K562 (cell line): ENCODE data around the gene DYNC1I1. TPM values are rescaled to one million over a fixed set of nuclear protein-coding genes. Genes with fewer than 3 reads are reported as not detected.

Experiments
- ATAC-seq: fragments of 200-7000 bp; cut with Tn5 transposase; 3 replicates; pipeline ENCODE4 v1.9.1; 2020; ENCODE audit warnings: moderate library complexity
- BruUV-seq: library from RNA; stranded (reverse); fragments of 400-500 nt; replicated peaks from 2 replicates; lab custom pipeline; 2021; lab: Mats Ljungman, UMichigan
- CTCF ChIA-PET: fragments of 300-600 bp; formaldehyde crosslinking; extraction: SDS; loops from one replicate; lab custom pipeline; 2021; ENCODE audit warnings: low intra/inter-chr PET ratio; lab: Yijun Ruan, JAX
- POLR2A ChIA-PET: fragments of 300-600, 350-650 bp; sonication (Branson Sonifier 250); formaldehyde crosslinking; extraction: SDS; loops from one replicate; lab custom pipeline; 2021; ENCODE audit warnings: antibody characterized with exemption, inconsistent platforms; lab: Yijun Ruan, JAX
- DNase-seq, 4 experiments: peaks; one replicate each; pipeline versions ENCODE4 v3.0.0 to v3.0.0-alpha.2; 2011 to 2018; ENCODE audit warnings: low spot score in 3 of 4, mixed read lengths in 3 of 4; ENCODE audit errors: extremely low read depth in 1 of 4
- FAIRE-seq: peaks from 2 replicates; lab custom pipeline; 2011; peaks lifted over from hg19 to GRCh38; lab: Jason Lieb, UNC
- H2AFZ ChIP-seq: 2 replicates; pipeline ENCODE4 v1.6.0; 2011; ENCODE audit warnings: low read depth, low read length, control low read depth, inconsistent platforms
- H3K27ac ChIP-seq: fragments of 200-600 bp; 3 replicates; pipeline ENCODE4 v1.8.0; 2011; ENCODE audit warnings: low read depth, mild to moderate bottlenecking, control low read depth, inconsistent platforms, low read length, moderate library complexity, mixed read lengths; ENCODE audit errors: extremely low read depth
- H3K27me3 ChIP-seq, 2 experiments: fragments of 300-600 bp in 1 of 2; 2 replicates in 1 of 2; 3 replicates in 1 of 2; pipeline versions ENCODE4 v1.6.0 to v1.8.0; 2011; ENCODE audit warnings: inconsistent platforms in 2 of 2, low read length in 2 of 2, mild to moderate bottlenecking in 1 of 2, mixed read lengths in 1 of 2, moderate library complexity in 1 of 2; ENCODE audit not compliant: control insufficient read depth in 2 of 2, insufficient read depth in 2 of 2
- H3K36me3 ChIP-seq: fragments of 300-600 bp; 3 replicates; pipeline ENCODE4 v1.8.0; 2011; ENCODE audit warnings: mild to moderate bottlenecking, low read length, inconsistent platforms; ENCODE audit not compliant: control insufficient read depth, insufficient read depth
- H3K4me1 ChIP-seq, 2 experiments: fragments of 200-600 bp in 1 of 2; replicated peaks in 1 of 2; 2 replicates in 1 of 2; 3 replicates in 1 of 2; pipeline versions ENCODE4 v1.5.1 to v1.8.0; 2011; ENCODE audit warnings: inconsistent platforms in 2 of 2, low read length in 2 of 2, mild to moderate bottlenecking in 1 of 2, mixed read lengths in 1 of 2, moderate library complexity in 1 of 2; ENCODE audit not compliant: control insufficient read depth in 2 of 2, insufficient read depth in 2 of 2
- H3K4me2 ChIP-seq: 2 replicates; pipeline ENCODE4 v1.6.1; 2011; ENCODE audit warnings: low read length, control low read depth, inconsistent platforms, mixed read lengths; ENCODE audit not compliant: insufficient read depth
- H3K4me3 ChIP-seq: fragments of 200-600 bp; sonication (generic), shearing (Covaris generic); 2 replicates; pipeline ENCODE4 v1.5.1; 2016; ENCODE audit warnings: control low read depth, inconsistent platforms
- H3K79me2 ChIP-seq: fragments of 200-600 bp; 3 replicates; pipeline ENCODE4 v1.8.0; 2011; ENCODE audit warnings: low read length, inconsistent platforms; ENCODE audit not compliant: control insufficient read depth, insufficient read depth
- H3K9ac ChIP-seq, 2 experiments: 2 replicates each; pipeline versions ENCODE4 v1.6.0 to v1.6.1; 2011; ENCODE audit warnings: low read depth in 2 of 2, low read length in 2 of 2, control low read depth in 1 of 2, inconsistent platforms in 1 of 2, mild to moderate bottlenecking in 1 of 2, mixed read lengths in 1 of 2; ENCODE audit not compliant: insufficient read depth in 1 of 2
- H3K9me1 ChIP-seq: one replicate; pipeline ENCODE4 v1.6.0; 2011; ENCODE audit warnings: inconsistent platforms, mild to moderate bottlenecking, low read length, moderate library complexity; ENCODE audit not compliant: control insufficient read depth, insufficient read depth
- H3K9me3 ChIP-seq: replicated peaks from 2 replicates; pipeline ENCODE4 v1.5.1; 2011; ENCODE audit warnings: low read depth, low read length, inconsistent platforms; ENCODE audit not compliant: control insufficient read depth, insufficient read depth
- H4K20me1 ChIP-seq: replicated peaks from 2 replicates; pipeline ENCODE4 v1.6.1; 2011; ENCODE audit warnings: low read length, inconsistent platforms, mixed read lengths; ENCODE audit not compliant: control insufficient read depth, insufficient read depth
- BCL6 ChIP-seq: fragments of 250-450 bp; sonication (Bioruptor Pico); IDR thresholded peaks from 2 replicates; pipeline ENCODE4 v1.4.0; 2020
- CREB1 ChIP-seq, 2 experiments: sonication (generic) in 1 of 2; formaldehyde crosslinking in 1 of 2; IDR thresholded peaks; 2 replicates each; pipeline versions ENCODE4 v1.6.1 to v1.8.0; 2012 to 2022; ENCODE audit warnings: inconsistent platforms in 1 of 2, mild to moderate bottlenecking in 1 of 2, missing genetic modification reagents in 1 of 2, moderate library complexity in 1 of 2
- HSF4 ChIP-seq: fragments of 250-450 bp; sonication (Bioruptor Pico); IDR thresholded peaks from 2 replicates; pipeline ENCODE4 v2.1.2; 2022; ENCODE audit warnings: mild to moderate bottlenecking, moderate library complexity, borderline replicate concordance
- LCOR ChIP-seq: sonication (generic); formaldehyde crosslinking; IDR thresholded peaks from 2 replicates; pipeline ENCODE4 v1.8.0; 2022; ENCODE audit warnings: mild to moderate bottlenecking, missing genetic modification reagents
- NUFIP1 ChIP-seq: fragments of 450-650 bp; IDR thresholded peaks from 2 replicates; pipeline ENCODE4 v1.6.1; 2018; ENCODE audit not compliant: partially characterized antibody
- SNIP1 ChIP-seq: fragments of 450-650 bp; IDR thresholded peaks from 2 replicates; pipeline ENCODE4 v1.7.1; 2017; ENCODE audit warnings: low read depth, mild to moderate bottlenecking
- TEAD1 ChIP-seq, 2 experiments: fragments of 450-650 bp in 1 of 2; sonication (generic) in 1 of 2; formaldehyde crosslinking; IDR thresholded peaks; 2 replicates each; pipeline versions ENCODE4 v1.4.0 to v1.8.0; 2020 to 2022; ENCODE audit warnings: mild to moderate bottlenecking in 2 of 2, missing genetic modification reagents in 1 of 2
- WGBS: fragments of 100-300 bp; shearing (Covaris generic); methylation state at CpG from one replicate; pipeline ENCODE4 v1.1.6; 2016; ENCODE audit warnings: low coverage, mixed read lengths; ENCODE audit not compliant: insufficient coverage; ENCODE audit errors: missing lambda C conversion rate; 5-methylcytosine and 5-hydroxymethylcytosine counted together
- in situ Hi-C: fragments of 300-500 bp; cut with MboI; formaldehyde crosslinking; loops from 4 replicates; pipeline ENCODE4 v1.15.0; 2018; ENCODE audit warnings: inconsistent platforms, mixed read lengths
- intact Hi-C: fragments of 100-400 bp; cut with micrococcal nuclease; formaldehyde crosslinking; loops from 2 replicates; pipeline ENCODE4 v1.14.2; 2022
- polyA plus RNA-seq, 8 experiments: library from polyadenylated mRNA; depleted of rRNA in 4 of 8; stranded (reverse) in 5 of 8; unstranded in 3 of 8; fragments of >200 nt; fragmentation: Nextera tagmentation in 2 of 8; fragmentation: Illumina TruSeq in 1 of 8; extraction: Ambion mirVana in 2 of 8; extraction: Trizol in 1 of 8; gene quantifications; 2 replicates each; pipeline versions ENCODE4 v1.2.1 to v1.2.3, GENCODE V29; 2011 to 2014; ENCODE audit warnings: inconsistent platforms in 1 of 8, missing spikeins in 1 of 8
- total RNA-seq, 7 experiments: library from RNA; depleted of rRNA in 6 of 7; stranded (reverse); fragments of >200 nt in 6 of 7; fragmentation: Illumina TruSeq in 2 of 7; extraction: Trizol in 2 of 7; gene quantifications; 2 replicates each; pipeline versions ENCODE4 v1.2.1 to v1.2.3, GENCODE V29; 2011 to 2021; ENCODE audit warnings: low replicate concordance in 1 of 7
- TF ChIP-seq, protein P1 (sequence below): fragments of 250-450 bp; sonication (Bioruptor Pico); IDR thresholded peaks from 2 replicates; pipeline ENCODE4 v1.8.0; 2021; ENCODE audit warnings: moderate library complexity, mild to moderate bottlenecking, inconsistent platforms
- TF ChIP-seq, protein P2 (sequence below): fragments of 450-650 bp; IDR thresholded peaks from 2 replicates; pipeline ENCODE4 v1.6.1; 2016; ENCODE audit warnings: missing biosample characterization, missing genetic modification characterization
- TF ChIP-seq, protein P3 (sequence below): sonication (generic); formaldehyde crosslinking; IDR thresholded peaks from 2 replicates; pipeline ENCODE4 v1.8.0; 2022; ENCODE audit warnings: missing genetic modification reagents, mild to moderate bottlenecking, borderline replicate concordance
- TF ChIP-seq, protein P4 (sequence below): fragments of 200-800 bp; sonication (Bioruptor generic); IDR thresholded peaks from 2 replicates; pipeline ENCODE4 v1.6.1; 2017; ENCODE audit warnings: missing genetic modification characterization, missing compliant biosample characterization

Gene DYNC1I1
- total and polyA plus RNA-seq, 9 of the 15 experiments (the other 6 are each of a cell fraction or from before 2014, with no cell fraction given) = 0.22 to 1.5 (median 0.44) TPM

DNA sequence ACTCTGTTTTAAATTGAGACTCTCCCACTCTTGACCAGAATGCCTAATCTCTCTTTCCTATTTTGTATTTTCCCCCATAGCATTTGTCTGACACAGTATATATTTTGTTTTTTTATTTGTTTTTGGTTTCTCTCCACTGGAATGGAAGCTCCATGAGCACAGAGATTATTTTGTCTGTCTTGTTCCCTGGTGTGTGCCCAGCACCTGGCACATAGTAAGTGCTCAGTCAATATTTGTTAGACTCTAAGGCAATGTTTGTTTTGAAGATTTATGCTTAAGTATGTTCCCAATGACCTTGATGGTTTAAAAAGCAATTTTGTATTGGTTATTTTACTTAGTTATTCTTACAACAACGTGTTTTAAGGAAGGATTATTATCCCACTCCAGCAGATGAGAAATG is 201.8 kb downstream of the DYNC1I1 start (continued):
- TF ChIP-seq, protein P1, sequence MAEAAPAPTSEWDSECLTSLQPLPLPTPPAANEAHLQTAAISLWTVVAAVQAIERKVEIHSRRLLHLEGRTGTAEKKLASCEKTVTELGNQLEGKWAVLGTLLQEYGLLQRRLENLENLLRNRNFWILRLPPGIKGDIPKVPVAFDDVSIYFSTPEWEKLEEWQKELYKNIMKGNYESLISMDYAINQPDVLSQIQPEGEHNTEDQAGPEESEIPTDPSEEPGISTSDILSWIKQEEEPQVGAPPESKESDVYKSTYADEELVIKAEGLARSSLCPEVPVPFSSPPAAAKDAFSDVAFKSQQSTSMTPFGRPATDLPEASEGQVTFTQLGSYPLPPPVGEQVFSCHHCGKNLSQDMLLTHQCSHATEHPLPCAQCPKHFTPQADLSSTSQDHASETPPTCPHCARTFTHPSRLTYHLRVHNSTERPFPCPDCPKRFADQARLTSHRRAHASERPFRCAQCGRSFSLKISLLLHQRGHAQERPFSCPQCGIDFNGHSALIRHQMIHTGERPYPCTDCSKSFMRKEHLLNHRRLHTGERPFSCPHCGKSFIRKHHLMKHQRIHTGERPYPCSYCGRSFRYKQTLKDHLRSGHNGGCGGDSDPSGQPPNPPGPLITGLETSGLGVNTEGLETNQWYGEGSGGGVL (CRISPR knock-in tag) = no peak
- TF ChIP-seq HSF4 (CRISPR knock-in tag) (no peak), TEAD1 (CRISPR knock-in tag; IDR thresholded peaks at IDR 0.05) (no peak), BCL6 (CRISPR knock-in tag) (no peak), CREB1 (IDR thresholded peaks at IDR 0.05) (no peak), CREB1 (CRISPR knock-in tag; IDR thresholded peaks at IDR 0.05) (no peak)

DNA sequence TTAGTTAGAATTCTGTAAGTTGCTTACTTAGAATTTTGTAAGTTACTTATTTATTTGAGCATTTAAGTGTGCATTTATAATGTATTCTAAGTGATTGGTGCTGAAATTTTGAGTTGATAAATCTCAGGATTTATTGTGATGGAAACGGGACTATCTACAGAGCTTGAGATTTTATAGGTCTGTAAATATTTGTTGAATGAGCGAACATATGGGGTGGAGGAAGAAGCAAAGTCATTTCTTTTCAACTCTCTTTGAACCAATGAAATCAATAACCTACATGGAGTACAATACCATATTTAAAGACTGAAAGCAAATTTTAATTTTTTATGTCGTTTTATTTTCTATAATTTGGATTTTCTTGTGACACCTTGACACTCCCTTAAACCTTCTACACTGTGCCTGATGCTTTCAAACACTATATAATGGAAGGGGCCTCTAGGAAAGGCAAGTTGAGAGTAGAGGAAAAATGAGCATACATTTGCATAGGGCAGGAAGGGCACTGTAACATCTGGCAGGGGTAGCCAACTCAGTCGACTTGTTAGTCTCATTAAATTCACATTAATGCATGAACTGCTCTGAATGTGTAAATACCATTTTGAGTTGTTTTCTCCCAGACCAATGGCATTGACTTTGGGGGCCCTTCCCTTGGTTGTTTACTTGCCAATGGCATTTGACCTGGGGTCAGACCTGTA is 204.2 kb downstream of the DYNC1I1 start:
- ATAC-seq = no peak
- Histone ChIP-seq H3K4me1 (no peaks in the 10 kb centered on the region), H3K27me3 (0 out of 5 replicates have a peak, but pooled peaks cover 0 to 4% of the 10 kb centered on the region in 2 experiments), H3K9me1 (no peaks in the 10 kb centered on the region), H3K4me2 (no peak overlapping the region), H3K9ac (no peak overlapping the region), H2AFZ (no peak overlapping the region), H3K36me3 (no peaks in the 10 kb centered on the region), H3K79me2 (no peaks in the 10 kb centered on the region), H3K9me3 (no peaks in the 10 kb centered on the region), H4K20me1 (no peaks in the 10 kb centered on the region), H3K4me3 (no peak overlapping the region), H3K27ac (no peak overlapping the region)
- WGBS = 0% methylated on average over 4 of the region's 4 CpGs
- no TSS peak for BruUV-seq
- in situ Hi-C loops (no loop called here), intact Hi-C loops (no loop called here)
- TF ChIP-seq SNIP1 = no peak
- TF ChIP-seq, protein P2, sequence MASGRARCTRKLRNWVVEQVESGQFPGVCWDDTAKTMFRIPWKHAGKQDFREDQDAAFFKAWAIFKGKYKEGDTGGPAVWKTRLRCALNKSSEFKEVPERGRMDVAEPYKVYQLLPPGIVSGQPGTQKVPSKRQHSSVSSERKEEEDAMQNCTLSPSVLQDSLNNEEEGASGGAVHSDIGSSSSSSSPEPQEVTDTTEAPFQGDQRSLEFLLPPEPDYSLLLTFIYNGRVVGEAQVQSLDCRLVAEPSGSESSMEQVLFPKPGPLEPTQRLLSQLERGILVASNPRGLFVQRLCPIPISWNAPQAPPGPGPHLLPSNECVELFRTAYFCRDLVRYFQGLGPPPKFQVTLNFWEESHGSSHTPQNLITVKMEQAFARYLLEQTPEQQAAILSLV = no peak
- TF ChIP-seq, protein P3, sequence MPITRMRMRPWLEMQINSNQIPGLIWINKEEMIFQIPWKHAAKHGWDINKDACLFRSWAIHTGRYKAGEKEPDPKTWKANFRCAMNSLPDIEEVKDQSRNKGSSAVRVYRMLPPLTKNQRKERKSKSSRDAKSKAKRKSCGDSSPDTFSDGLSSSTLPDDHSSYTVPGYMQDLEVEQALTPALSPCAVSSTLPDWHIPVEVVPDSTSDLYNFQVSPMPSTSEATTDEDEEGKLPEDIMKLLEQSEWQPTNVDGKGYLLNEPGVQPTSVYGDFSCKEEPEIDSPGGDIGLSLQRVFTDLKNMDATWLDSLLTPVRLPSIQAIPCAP (CRISPR knock-in tag) = no peak
- no peak for TF ChIP-seq LCOR (CRISPR knock-in tag)
- TF ChIP-seq NUFIP1 = no peak
- TF ChIP-seq, protein P4, sequence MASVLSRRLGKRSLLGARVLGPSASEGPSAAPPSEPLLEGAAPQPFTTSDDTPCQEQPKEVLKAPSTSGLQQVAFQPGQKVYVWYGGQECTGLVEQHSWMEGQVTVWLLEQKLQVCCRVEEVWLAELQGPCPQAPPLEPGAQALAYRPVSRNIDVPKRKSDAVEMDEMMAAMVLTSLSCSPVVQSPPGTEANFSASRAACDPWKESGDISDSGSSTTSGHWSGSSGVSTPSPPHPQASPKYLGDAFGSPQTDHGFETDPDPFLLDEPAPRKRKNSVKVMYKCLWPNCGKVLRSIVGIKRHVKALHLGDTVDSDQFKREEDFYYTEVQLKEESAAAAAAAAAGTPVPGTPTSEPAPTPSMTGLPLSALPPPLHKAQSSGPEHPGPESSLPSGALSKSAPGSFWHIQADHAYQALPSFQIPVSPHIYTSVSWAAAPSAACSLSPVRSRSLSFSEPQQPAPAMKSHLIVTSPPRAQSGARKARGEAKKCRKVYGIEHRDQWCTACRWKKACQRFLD (CRISPR knock-in tag) = no peak
- ChIA-PET POLR2A (no interaction called here), CTCF (no interaction called here)
- no peak for FAIRE-seq
- no peak for DNase-seq
